ENCODE data around the gene ARSI.

- TF ChIP-seq CTCF (conservative IDR thresholded peaks at IDR 0.05 in 1 of 2, IDR thresholded peaks at IDR 0.05 in 1 of 2; ENCODE audit: low read depth in 1 of 2, low read length in 2 of 2) (no peak), EZH2 (IDR thresholded peaks at IDR 0.05; ENCODE audit: low read length, missing control alignments) (no peak)
These were observed 1.1 kb upstream of the ARSI start for GRCh38 chr5:150303660-150304386.
